Osteoblast (primary cell): ENCODE results near the gene KCNH6. TPM values are rescaled to one million over a fixed set of nuclear protein-coding genes. Genes with fewer than 3 reads are reported as not detected.

Experiments used
- DNase-seq: peaks from one replicate; pipeline ENCODE4 v3.0.0; 2011; ENCODE audit warnings: low spot score, mixed read lengths; ENCODE audit not compliant: insufficient read length; ENCODE audit errors: missing footprints
- H2AFZ ChIP-seq: 2 replicates; pipeline ENCODE4 v1.6.0; 2011; ENCODE audit warnings: mild to moderate bottlenecking, low read length
- H3K27ac ChIP-seq: 2 replicates; pipeline ENCODE4 v1.5.1; 2011; ENCODE audit warnings: mild to moderate bottlenecking, low read depth, low read length, moderate library complexity
- H3K27me3 ChIP-seq: 2 replicates; pipeline ENCODE4 v1.6.0; 2012; ENCODE audit warnings: mild to moderate bottlenecking, control low read depth, inconsistent platforms, low read length, moderate library complexity; ENCODE audit not compliant: insufficient read depth
- H3K36me3 ChIP-seq: 2 replicates; pipeline ENCODE4 v1.5.1; 2011; ENCODE audit warnings: mild to moderate bottlenecking, low read length, control low read depth, moderate library complexity; ENCODE audit not compliant: insufficient read depth
- H3K4me1 ChIP-seq: 2 replicates; pipeline ENCODE4 v1.5.1; 2011; ENCODE audit warnings: mild to moderate bottlenecking, low read length, control low read depth, moderate library complexity; ENCODE audit not compliant: insufficient read depth
- H3K4me2 ChIP-seq: 2 replicates; pipeline ENCODE4 v1.6.0; 2011; ENCODE audit warnings: mild to moderate bottlenecking, low read length; ENCODE audit not compliant: insufficient read depth
- H3K4me3 ChIP-seq: fragments of 200-600 bp; sonication (generic); 3 replicates; pipeline ENCODE4 v1.5.1; 2012; ENCODE audit warnings: mild to moderate bottlenecking, low read length, inconsistent platforms; ENCODE audit not compliant: insufficient read depth
- H3K79me2 ChIP-seq: 2 replicates; pipeline ENCODE4 v1.6.0; 2012; ENCODE audit warnings: mild to moderate bottlenecking, low read length, control low read depth, inconsistent platforms; ENCODE audit not compliant: insufficient read depth
- H3K9me3 ChIP-seq: 2 replicates; pipeline ENCODE4 v1.5.1; 2011; ENCODE audit warnings: low read depth, low read length, control low read depth
- H4K20me1 ChIP-seq: 2 replicates; pipeline ENCODE4 v1.6.0; 2012; ENCODE audit warnings: mild to moderate bottlenecking, low read length, control low read depth; ENCODE audit not compliant: insufficient read depth
- total RNA-seq: library from RNA; depleted of rRNA; stranded (reverse); fragments of >200 nt; gene quantifications from 2 replicates; pipeline ENCODE4 v1.2.3, GENCODE V29; 2012
- TF ChIP-seq, protein P1 (sequence below): IDR thresholded peaks from 2 replicates; pipeline ENCODE4 v1.5.1; 2011; ENCODE audit warnings: mild to moderate bottlenecking, low read depth, low read length, moderate library complexity; ENCODE audit errors: extremely low read depth

The KCNH6 gene
- total RNA-seq, 1 donor, result not detected

DNA sequence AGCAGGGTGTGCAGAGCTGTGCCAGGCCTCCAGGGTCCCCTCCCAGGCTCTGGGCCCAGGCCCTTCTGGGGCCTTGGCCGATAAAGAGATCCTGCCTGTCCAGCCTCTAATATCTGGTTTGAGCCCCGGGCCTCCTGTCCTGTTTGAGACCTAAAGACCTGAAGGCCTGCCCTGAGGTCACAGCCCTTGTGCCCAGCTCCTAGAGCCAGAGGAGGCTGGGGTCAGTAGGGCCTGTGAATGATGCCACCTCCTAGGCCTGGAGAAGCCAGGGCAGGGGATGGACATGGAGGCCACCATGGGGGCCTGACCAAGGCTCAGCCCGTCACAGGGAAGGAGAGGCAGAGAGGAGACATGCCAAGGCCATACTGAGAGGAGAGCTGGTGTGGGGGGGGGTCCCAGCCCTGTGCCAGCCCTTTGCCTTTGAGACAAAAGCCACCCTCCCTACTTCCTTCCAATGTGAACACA, 7.4 kb downstream of the KCNH6 start:
- no peaks in the 10 kb centered on the region for H3K79me2 ChIP-seq
- no peak overlapping the region for H3K4me2 ChIP-seq
- H4K20me1 ChIP-seq, result no peaks in the 10 kb centered on the region
- no peaks in the 10 kb centered on the region for H3K36me3 ChIP-seq
- peaks cover 16% of the 10 kb centered on the region for H3K27me3 ChIP-seq
- TF ChIP-seq, protein P1, sequence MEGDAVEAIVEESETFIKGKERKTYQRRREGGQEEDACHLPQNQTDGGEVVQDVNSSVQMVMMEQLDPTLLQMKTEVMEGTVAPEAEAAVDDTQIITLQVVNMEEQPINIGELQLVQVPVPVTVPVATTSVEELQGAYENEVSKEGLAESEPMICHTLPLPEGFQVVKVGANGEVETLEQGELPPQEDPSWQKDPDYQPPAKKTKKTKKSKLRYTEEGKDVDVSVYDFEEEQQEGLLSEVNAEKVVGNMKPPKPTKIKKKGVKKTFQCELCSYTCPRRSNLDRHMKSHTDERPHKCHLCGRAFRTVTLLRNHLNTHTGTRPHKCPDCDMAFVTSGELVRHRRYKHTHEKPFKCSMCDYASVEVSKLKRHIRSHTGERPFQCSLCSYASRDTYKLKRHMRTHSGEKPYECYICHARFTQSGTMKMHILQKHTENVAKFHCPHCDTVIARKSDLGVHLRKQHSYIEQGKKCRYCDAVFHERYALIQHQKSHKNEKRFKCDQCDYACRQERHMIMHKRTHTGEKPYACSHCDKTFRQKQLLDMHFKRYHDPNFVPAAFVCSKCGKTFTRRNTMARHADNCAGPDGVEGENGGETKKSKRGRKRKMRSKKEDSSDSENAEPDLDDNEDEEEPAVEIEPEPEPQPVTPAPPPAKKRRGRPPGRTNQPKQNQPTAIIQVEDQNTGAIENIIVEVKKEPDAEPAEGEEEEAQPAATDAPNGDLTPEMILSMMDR, result no peak
- peak; percentile 83 for DNase-seq
- H3K9me3 ChIP-seq, result no peaks in the 10 kb centered on the region
- no peak overlapping the region for H2AFZ ChIP-seq
- H3K4me3 ChIP-seq, result no peak overlapping the region
- H3K27ac ChIP-seq, result no peak overlapping the region
- H3K4me1 ChIP-seq, result no peaks in the 10 kb centered on the region

DNA sequence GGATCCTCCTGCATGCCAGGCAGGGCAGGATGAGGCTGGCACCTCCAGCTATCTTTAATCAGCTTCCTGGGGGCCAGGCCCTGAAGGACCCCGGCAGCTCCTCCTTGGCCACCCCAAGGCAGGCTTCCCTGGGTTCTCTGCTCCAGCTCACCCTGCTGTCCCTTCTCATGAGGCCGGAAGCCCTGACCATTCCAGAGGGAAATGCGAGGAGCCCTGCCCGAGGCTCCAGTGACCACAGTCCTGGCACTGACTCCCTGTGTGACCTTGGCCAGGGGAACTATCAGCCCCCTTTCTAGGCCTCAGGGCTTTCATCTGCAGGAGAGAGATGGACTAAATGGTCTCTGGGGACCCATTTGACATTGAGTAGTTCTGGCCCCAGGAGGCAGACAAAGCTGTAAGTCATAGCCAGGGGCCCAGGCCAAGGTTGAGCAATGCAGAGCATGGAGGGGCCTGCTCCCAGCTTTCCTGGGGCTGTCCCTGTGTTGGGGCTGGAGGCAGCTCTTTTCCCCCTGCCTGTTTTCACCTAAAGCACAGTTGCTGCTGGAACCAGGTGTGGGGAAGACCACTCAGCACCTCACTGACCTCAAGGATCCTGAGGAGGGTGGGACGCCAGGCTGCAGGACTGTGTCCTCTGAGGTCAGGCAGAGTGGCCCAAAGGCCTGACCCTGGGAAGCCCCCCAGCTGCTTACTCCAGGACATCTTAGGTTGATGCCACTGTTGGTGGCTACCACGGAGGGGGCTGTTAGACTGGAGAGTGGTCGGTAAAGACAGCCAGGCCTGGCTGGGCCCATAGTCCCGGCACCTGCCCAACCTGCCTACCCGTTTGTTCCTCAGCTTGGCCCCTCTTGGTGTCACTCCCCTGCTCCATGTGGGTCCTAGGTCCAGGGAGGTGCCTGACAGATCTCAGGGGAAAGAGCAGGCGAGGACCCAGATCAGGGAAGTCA, 8.1 kb downstream of the KCNH6 start:
- Histone ChIP-seq H3K4me1 (no peaks in the 10 kb centered on the region), H4K20me1 (no peaks in the 10 kb centered on the region), H3K27ac (no peak overlapping the region), H3K79me2 (no peaks in the 10 kb centered on the region), H2AFZ (no peak overlapping the region), H3K4me3 (no peak overlapping the region), H3K36me3 (no peaks in the 10 kb centered on the region), H3K4me2 (no peak overlapping the region), H3K27me3 (peaks cover 12% of the 10 kb centered on the region), H3K9me3 (no peaks in the 10 kb centered on the region)
- peak; percentile 84 for DNase-seq
- TF ChIP-seq, protein P1, result no peak

DNA sequence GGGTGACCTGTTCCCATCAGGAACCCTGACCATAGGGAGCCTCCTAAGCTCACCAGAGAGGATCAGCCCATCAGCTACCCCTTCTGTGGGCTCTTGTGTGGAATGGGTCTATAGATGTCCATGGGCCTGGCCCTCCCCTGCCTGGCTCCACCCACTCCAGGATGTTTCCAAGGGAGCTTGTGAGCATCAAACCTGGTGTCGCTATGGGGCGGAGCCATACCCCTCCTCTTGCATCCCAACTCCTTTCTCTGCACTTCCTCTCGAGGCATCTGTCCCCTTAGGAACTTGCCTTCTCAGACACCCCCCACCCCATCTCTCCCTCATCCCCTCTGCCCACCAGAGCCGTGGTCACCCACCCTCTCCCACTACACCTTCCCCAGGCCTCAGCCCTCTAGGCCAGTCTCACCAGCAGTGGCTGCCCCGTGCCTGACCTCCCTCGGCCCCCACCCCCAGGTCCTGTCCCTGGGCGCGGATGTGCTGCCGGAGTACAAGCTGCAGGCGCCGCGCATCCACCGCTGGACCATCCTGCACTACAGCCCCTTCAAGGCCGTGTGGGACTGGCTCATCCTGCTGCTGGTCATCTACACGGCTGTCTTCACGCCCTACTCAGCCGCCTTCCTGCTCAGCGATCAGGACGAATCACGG, 10.4 kb downstream of the KCNH6 start:
- Histone ChIP-seq H3K27me3 (peaks cover 17% of the 10 kb centered on the region), H3K9me3 (no peaks in the 10 kb centered on the region), H4K20me1 (no peaks in the 10 kb centered on the region), H3K36me3 (no peaks in the 10 kb centered on the region), H3K4me3 (no peak overlapping the region), H3K4me1 (no peaks in the 10 kb centered on the region), H3K79me2 (no peaks in the 10 kb centered on the region), H3K27ac (no peak overlapping the region), H3K4me2 (no peak overlapping the region), H2AFZ (no peak overlapping the region)
- TF ChIP-seq, protein P1, result no peak
- DNase-seq, result peak; percentile 77

DNA sequence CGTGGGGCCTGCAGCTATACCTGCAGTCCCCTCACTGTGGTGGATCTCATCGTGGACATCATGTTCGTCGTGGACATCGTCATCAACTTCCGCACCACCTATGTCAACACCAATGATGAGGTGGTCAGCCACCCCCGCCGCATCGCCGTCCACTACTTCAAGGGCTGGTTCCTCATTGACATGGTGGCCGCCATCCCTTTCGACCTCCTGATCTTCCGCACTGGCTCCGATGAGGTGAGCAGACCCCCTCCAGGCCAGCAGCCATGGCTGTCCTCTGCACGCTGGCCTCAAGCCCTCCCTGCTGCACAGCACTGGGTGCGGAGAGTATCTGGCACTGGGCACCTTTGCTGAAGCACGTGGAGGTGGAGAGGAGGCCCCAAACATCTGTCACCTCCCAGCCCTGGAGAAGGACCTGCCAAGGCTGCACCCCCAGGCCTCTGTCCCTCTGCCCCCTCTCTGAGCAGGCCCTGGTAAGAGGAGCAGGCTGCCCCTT, 11.0 kb downstream of the KCNH6 start:
- Histone ChIP-seq H3K9me3 (no peaks in the 10 kb centered on the region), H3K36me3 (no peaks in the 10 kb centered on the region), H4K20me1 (no peaks in the 10 kb centered on the region), H3K27me3 (peaks cover 22% of the 10 kb centered on the region), H3K27ac (no peak overlapping the region), H3K4me2 (no peak overlapping the region), H3K4me3 (no peak overlapping the region), H3K4me1 (no peaks in the 10 kb centered on the region), H3K79me2 (no peaks in the 10 kb centered on the region), H2AFZ (no peak overlapping the region)
- DNase-seq, result peak; percentile 47
- TF ChIP-seq, protein P1, result no peak
